Fibroblast of mammary gland (primary cell): ENCODE results near the gene MET.

ENCODE experiments used
- DNase-seq: peaks from one replicate; pipeline ENCODE4 v3.0.0-alpha.2; 2010; ENCODE audit warnings: low read depth
- H3K4me3 ChIP-seq: 2 replicates; pipeline ENCODE4 v1.5.1; 2011; ENCODE audit warnings: low read depth, mild to moderate bottlenecking, low read length, moderate library complexity; ENCODE audit not compliant: control insufficient read depth
- TF ChIP-seq, protein P1 (sequence below): conservative IDR thresholded peaks from 2 replicates; pipeline ENCODE4 v1.5.1; 2011; ENCODE audit warnings: low read depth, low read length, inconsistent platforms; ENCODE audit not compliant: control insufficient read depth, insufficient read depth

MET gene

DNA sequence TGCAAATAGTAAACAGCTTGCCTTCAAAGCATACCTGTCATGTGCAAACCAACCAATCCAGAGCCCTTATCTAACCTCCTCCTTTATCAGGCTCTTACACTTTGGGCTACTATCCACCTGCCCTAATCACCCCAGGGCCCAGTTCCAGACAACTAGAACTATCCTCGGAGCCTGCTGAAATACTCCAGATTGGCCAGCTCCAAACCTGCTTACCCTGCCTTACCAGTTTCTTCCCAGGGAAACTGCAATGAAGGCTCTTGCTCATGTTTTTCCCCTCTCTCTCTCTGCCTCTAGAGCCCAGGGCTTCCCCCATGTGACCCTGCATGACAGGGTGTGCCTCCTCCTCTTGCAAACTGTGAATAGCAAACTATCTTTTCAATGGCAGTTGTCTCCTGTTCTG lies 109.0 kb downstream of the MET start:
- DNase-seq = no peak
- H3K4me3 ChIP-seq = no peak overlapping the region

DNA sequence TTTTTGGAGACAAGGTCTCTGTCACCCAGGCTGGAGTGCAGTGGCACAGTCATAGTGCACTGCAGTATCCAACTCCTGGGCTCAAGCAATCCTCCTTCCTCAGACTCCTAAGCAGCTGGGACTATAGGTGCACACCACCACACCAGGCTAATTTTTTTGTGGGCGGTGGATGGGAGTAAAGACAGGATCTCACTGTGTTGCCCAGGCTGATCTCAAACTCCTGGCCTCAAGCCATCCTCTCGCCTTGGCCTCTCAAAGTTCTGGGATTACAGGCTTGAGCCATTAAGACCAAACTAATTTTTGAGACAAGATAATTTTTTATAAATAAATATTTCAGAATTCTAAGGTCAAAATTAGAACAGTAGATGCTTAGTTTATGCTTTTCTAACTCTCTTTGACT lies 109.6 kb downstream of the MET start:
- H3K4me3 ChIP-seq = no peak overlapping the region
- DNase-seq = no peak
- TF ChIP-seq, protein P1, sequence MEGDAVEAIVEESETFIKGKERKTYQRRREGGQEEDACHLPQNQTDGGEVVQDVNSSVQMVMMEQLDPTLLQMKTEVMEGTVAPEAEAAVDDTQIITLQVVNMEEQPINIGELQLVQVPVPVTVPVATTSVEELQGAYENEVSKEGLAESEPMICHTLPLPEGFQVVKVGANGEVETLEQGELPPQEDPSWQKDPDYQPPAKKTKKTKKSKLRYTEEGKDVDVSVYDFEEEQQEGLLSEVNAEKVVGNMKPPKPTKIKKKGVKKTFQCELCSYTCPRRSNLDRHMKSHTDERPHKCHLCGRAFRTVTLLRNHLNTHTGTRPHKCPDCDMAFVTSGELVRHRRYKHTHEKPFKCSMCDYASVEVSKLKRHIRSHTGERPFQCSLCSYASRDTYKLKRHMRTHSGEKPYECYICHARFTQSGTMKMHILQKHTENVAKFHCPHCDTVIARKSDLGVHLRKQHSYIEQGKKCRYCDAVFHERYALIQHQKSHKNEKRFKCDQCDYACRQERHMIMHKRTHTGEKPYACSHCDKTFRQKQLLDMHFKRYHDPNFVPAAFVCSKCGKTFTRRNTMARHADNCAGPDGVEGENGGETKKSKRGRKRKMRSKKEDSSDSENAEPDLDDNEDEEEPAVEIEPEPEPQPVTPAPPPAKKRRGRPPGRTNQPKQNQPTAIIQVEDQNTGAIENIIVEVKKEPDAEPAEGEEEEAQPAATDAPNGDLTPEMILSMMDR = no peak

More for the DNA sequence above, 109.0 kb downstream of the MET start:
- TF ChIP-seq, protein P1 = no peak

DNA sequence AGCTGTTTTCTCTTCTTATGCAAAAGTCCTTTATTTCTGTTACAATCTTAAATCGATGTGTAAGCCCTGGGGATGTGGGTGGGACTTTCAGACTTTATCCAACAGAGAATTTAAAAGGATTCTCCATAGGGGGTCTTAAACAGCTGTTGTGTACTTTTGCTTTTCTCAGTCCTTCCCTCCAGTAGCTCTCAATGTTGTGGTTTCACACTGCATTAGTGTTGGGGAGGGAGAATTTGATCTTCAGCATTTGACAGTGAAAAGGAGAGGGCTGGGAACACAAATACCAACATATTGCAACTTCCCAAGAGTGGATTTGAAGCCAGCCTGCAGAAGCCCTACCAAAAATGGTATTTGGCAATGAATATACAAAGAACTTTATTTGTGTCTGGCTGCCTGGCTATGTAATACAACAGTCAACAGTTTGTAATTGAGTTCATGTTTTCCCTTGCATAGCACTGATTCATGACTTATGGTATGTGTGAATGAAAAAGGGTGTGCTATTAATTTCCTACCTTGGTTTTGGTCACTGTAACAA lies 110.2 kb downstream of the MET start:
- no peak overlapping the region for H3K4me3 ChIP-seq
- TF ChIP-seq, protein P1 = no peak
- DNase-seq = peak; percentile 39

DNA sequence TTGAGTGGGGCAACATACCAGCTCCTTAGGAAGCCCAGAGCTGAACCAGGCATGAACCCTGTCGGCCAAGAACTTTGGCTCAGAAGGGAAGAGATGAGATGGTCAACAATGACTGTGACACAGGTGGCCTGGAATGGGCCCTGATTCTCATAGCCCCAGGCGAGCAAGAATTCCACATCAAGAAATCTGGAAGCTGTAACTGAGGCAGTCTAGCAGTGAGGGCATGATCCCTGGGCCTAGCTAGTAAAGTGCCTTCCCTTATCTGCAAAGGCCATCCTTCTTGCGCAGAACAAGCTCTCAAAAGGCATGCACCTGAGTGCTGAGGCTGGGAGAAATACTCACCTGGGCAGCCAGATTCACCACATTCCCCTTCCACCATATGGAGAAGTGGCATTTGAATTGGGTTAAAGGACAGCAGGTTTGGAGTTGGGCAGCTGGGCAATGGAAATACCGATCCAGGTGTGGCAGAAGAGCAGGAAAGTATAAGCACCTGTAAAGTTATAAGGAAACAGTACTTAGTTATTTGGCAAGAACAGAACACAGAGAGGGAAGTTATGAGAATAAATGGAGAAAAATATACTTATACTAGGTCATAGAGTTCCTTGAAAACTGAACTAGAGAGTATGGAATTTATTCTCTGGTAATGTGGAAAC lies 111.8 kb downstream of the MET start:
- no peak overlapping the region for H3K4me3 ChIP-seq
- TF ChIP-seq, protein P1 = no peak

DNA sequence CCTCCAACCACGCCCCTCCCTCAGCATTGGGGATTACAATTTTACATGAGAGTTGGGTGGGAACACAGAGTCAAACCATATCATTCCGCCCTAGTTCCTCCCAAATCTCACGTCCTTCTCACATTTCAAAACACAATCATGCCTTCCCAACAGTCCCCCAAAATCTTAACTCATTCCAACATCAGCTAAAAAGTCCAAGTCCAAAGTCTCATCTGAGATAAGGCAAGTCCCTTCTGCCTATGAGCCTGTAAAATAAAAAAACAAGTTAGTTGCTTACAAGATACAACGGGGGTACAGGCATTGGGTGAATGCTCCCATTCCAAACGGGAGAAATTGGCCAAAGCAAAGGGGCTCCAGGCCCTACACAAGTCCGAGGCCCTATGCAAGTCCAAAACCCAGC lies 112.7 kb downstream of the MET start:
- TF ChIP-seq, protein P1 = no peak
- DNase-seq = no peak
- H3K4me3 ChIP-seq = no peak overlapping the region

More for the DNA sequence above, 111.8 kb downstream of the MET start:
- no peak for DNase-seq

DNA sequence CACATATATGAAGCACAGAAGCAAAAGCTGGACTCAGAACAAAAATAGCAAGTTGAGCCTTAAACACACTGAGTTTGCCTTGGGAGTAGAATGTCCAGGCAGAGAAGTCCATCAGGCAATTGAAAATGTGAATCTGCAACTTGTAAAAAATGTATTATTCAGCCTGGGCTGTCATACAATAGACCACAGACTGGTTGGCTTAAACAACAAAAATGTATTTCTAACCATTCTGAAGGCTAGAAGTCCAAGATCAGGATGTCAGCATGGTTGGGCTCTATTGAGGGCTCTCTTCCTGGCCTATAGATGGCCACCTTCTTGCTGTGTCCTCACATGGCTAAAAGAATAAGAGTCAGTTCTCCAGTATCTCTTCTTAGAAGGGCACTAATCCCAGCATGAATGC lies 113.8 kb downstream of the MET start:
- TF ChIP-seq, protein P1 = no peak
- no peak overlapping the region for H3K4me3 ChIP-seq
- DNase-seq = no peak

DNA sequence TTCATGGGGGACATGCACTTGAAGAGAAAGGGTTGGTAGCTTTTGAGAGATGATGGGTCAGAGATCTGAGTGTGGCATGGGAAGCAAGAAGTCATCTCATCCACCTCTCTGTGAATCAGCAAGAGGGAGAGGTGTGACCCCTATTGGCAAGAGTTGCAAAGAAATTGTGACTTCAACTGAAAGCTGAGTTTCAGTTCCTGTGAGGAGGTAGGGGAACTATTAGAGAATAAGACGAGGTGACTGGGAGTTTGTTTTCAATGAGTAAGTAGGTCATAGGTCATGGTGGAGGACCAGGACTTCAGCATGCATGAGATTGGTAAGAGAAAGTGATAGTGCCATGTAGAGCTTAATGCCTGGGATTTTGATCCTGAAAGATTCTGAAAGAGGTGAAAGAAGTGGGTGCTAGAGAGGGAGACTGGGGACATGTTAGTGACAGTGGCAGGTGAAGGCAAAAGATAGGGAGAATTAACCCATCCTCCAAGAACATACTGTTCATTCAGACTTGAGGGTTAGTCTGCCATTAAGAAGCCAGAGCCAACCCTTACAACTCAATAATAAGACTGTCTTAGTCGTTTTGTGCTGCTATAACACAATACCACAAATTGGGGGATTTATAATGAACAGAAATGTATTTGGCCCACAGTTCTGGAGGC lies 114.9 kb downstream of the MET start:
- no peak overlapping the region for H3K4me3 ChIP-seq
- TF ChIP-seq, protein P1 = peak; percentile 39
- DNase-seq = peak; percentile 63
